SH-SY5Y (cell line): ENCODE results near the gene ELAVL3.

ENCODE experiments used
- GATA2 ChIP-seq: IDR thresholded peaks from 2 replicates; pipeline ENCODE4 v1.6.1; 2011; ENCODE audit warnings: mild to moderate bottlenecking, low read depth, low read length
- GATA3 ChIP-seq: IDR thresholded peaks from 2 replicates; pipeline ENCODE4 v1.6.1; 2011; ENCODE audit warnings: low read depth, mild to moderate bottlenecking, low read length, moderate library complexity

- TF ChIP-seq GATA3 (no peak), GATA2 (no peak)
Measured at GRCh38 chr19:11452620-11453310, 28.1 kb downstream of the ELAVL3 start.
